Measurements from ENCODE around the gene ZNF543. TPM values are rescaled to one million over a fixed set of nuclear protein-coding genes. Genes with fewer than 3 reads are reported as not detected.

The ZNF543 gene
- total RNA-seq, 4 donors from 2014 or later = 5.9 to 31.2 (median 10.2) TPM

DNA sequence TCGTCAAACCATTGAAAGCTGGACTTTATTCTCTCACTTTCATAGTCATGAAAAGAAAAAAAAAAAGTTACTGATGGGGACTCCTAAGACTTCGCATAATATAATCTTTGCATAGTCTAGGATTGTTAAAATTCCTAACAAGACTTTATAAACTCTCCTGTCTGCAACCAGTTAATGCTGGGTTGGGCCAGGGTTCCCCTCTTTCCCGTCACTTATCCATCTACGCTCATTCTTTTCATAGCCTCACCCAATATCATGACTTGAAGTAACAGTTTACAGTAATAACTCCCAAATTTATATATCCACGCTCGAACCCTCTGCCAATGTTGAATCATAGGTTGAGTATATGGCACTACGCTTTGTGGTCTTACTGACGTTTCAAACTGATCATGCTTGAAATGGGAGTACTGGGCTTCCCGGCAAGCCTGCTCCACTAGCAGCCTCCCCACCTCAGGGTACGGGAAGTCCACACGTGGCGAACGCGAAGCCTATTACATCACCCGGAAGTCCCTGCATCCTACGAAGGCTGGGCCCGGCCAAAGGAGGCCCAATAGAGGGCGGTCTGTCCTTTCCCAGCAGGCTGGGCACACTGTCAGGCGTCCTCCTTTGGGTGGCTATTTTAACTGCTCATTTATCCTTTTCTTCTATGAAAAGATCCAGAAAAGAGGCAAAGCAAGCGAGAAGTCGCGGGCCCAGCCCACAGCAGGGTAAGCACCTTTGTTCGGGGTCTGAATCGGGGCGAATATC, 40.7 kb upstream of the ZNF543 start:
- H3K4me3 ChIP-seq = peak overlapping the region; percentile 99 to 100
- TF ChIP-seq POLR2A (IDR thresholded peaks at IDR 0.05) = peak in 1 of 2 donors; percentile 19
- TF ChIP-seq, protein P1, sequence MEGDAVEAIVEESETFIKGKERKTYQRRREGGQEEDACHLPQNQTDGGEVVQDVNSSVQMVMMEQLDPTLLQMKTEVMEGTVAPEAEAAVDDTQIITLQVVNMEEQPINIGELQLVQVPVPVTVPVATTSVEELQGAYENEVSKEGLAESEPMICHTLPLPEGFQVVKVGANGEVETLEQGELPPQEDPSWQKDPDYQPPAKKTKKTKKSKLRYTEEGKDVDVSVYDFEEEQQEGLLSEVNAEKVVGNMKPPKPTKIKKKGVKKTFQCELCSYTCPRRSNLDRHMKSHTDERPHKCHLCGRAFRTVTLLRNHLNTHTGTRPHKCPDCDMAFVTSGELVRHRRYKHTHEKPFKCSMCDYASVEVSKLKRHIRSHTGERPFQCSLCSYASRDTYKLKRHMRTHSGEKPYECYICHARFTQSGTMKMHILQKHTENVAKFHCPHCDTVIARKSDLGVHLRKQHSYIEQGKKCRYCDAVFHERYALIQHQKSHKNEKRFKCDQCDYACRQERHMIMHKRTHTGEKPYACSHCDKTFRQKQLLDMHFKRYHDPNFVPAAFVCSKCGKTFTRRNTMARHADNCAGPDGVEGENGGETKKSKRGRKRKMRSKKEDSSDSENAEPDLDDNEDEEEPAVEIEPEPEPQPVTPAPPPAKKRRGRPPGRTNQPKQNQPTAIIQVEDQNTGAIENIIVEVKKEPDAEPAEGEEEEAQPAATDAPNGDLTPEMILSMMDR (IDR thresholded peaks at IDR 0.05) = peak; percentile 7 to 37 (median 27)
- intact Hi-C loops (cut with DNase I; ENCODE audit: low total_unique reads) = loop anchor here (2.0 kb wide), 1 partner anchor 39 kb away; the partner anchor contains the start of gene ZNF805
- no peaks in the 10 kb centered on the region for H3K9me3 ChIP-seq
- DNase-seq = peak; percentile 88 to 89
- no peaks in the 10 kb centered on the region for H3K27me3 ChIP-seq
- H3K27ac ChIP-seq = peak overlapping the region; percentile 98 to 99
- H3K4me1 ChIP-seq = no peaks in the 10 kb centered on the region
- H3K36me3 ChIP-seq = no peaks in the 10 kb centered on the region

DNA sequence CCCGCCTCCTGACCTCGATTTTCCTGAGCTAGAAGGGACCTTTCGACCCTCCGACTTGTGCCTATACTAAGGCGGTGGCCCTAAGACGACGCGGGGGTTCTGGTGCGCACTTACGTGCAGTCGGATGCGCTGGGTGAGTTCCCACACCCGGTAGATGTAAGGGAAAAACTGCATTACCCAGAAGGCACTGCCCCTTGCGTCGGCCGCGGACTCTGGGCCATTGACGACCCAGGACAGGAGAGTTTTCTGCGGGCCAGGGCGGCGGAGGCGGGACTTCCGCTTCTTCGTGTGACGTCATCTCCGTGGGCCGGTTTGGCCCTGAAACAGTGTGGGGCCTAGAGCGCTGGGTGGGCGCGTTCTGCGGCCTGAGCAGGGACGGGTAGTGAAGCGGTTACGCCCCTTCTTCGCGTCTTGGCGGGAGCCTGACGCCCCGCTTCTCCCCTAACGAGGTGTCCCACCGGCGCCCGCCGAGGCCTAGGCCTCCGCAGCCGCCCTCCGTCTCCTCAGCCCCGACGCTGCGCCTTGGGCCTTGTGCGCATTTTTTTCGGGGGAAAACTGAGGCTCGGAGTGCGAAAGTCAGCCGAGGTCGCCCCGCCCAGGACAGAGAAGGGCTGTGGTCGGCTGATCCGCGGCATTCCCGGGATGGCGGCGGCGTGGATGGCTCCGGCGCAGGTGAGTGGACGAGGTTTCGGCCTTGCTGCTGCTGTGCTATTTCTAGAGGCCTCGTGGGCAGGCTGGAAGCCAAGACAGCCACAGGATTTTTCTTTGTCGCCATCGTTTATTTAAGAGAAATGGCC, 39.9 kb upstream of the ZNF543 start, which contains the start of gene ZNF460:
TSS of gene ZNF460 (plus strand) at position 321 of the 797 bp plus-strand sequence. CDS start at position 643, 322 bp downstream.
- H3K36me3 ChIP-seq = peaks cover 0 to 4% of the 10 kb centered on the region in 2 donors
- H3K27me3 ChIP-seq = no peaks in the 10 kb centered on the region
- TF ChIP-seq, protein P1 (IDR thresholded peaks at IDR 0.05) = peak in 1 of 4 experiments; percentile 15
- TF ChIP-seq POLR2A (IDR thresholded peaks at IDR 0.05) = peak; percentile 66 to 75
- peak; percentile 96 to 97 for DNase-seq
- peak within 1 kb of the TSS; percentile 99 to 100 for H3K4me3 ChIP-seq
- no peaks in the 10 kb centered on the region for H3K9me3 ChIP-seq
- intact Hi-C loops (cut with DNase I; ENCODE audit: low total_unique reads) = loop anchor here (2.0 kb wide), 1 partner anchor 40 kb away; the partner anchor contains the start of gene ZNF805
- H3K4me1 ChIP-seq = no peaks in the 10 kb centered on the region
- H3K27ac ChIP-seq = peak within 1 kb of the TSS; percentile 98 to 99

DNA sequence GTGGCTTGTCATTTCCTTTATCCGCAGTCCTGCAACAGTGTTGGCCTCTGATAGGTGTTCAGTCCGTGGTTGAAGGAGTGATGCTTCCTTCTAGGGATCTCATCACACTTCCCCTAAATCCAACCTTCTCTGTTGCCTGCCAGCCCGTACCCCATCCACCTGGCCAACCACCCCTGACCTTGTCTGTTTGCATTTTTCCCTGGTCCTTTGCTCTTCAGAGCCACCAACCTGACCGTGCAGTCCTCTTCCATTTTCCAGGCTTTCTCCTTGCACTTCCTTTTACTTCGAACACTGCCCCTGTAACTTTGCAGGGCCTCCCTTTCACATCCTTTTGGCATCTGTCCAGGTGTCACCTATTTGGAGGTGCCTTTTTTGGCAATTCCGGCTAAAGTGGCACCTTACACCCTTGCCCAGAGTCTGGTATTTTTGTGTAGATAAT, 39.3 kb upstream of the ZNF543 start:
- no peak for TF ChIP-seq POLR2A (IDR thresholded peaks at IDR 0.05)
- TF ChIP-seq, protein P1 (IDR thresholded peaks at IDR 0.05) = no peak
- Histone ChIP-seq H3K27ac (peak overlapping the region; percentile 98 to 99), H3K4me1 (no peaks in the 10 kb centered on the region), H3K36me3 (peaks cover 0 to 6% of the 10 kb centered on the region in 2 donors), H3K4me3 (peak overlapping the region; percentile 99 to 100), H3K9me3 (no peaks in the 10 kb centered on the region), H3K27me3 (no peaks in the 10 kb centered on the region)
- no peak for DNase-seq
- intact Hi-C loops (cut with DNase I; ENCODE audit: low total_unique reads) = loop anchor here (2.0 kb wide), 1 partner anchor 40 kb away; the partner anchor contains the start of gene ZNF805

DNA sequence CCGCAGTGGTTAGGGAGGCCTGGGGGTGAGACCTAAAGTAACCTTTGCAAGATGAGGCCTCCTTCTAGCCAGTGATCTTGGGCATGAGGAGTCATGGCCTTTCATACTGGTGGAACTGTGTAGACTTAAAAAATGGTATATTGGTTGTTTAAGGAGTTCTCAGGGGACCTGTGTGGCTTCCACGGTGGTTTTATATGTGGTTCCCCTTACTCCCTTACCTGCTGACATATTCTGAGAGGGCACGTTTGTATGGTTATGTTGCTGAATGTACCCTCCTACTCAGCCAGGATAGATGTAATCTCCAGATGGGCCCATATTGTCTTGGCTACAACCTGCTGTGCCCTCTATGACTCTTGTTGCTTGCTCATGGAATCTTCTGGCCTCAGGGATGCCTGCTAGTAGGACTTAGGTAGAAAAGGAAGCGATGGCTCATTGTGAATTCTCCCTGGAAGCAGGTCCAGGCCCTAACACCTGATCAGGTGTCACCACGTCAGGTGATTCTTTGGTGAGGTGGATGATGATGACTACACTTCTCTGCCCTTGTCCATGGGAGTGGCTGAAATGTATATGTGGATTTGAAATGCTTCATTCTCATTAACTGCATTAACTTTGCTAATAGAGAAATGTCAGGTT, 38.1 kb upstream of the ZNF543 start:
- Histone ChIP-seq H3K4me3 (peak overlapping the region in 1 of 2 donors; percentile 100), H3K4me1 (no peaks in the 10 kb centered on the region), H3K9me3 (peaks cover 0 to 11% of the 10 kb centered on the region in 2 donors), H3K27ac (no peak overlapping the region), H3K36me3 (peaks cover 0 to 6% of the 10 kb centered on the region in 2 donors), H3K27me3 (no peaks in the 10 kb centered on the region)
- DNase-seq = no peak
- TF ChIP-seq, protein P1 (IDR thresholded peaks at IDR 0.05) = no peak
- TF ChIP-seq POLR2A (IDR thresholded peaks at IDR 0.05) = no peak
- intact Hi-C loops (cut with DNase I; ENCODE audit: low total_unique reads) = no loop called here
